Liver (tissue), 9 donors: Measurements from ENCODE around the gene TNFAIP1. TPM values are rescaled to one million over a fixed set of nuclear protein-coding genes. Genes with fewer than 3 reads are reported as not detected.

ENCODE experiments used
- DNase-seq: peaks from one replicate; pipeline ENCODE4 v3.0.0-alpha.2; 2017; ENCODE audit warnings: low spot score
- H3K27ac ChIP-seq, 2 donors: one replicate each; pipeline ENCODE4 v1.7.0; 2013; ENCODE audit warnings: inconsistent platforms in 2 of 2, low read length in 2 of 2, control low read depth in 1 of 2, low read depth in 1 of 2, mild to moderate bottlenecking in 1 of 2
- H3K27me3 ChIP-seq, 4 donors: one replicate each; pipeline versions ENCODE4 v1.6.1 to v1.7.0; 2013; ENCODE audit warnings: low read length in 3 of 4, inconsistent platforms in 1 of 4, mild to moderate bottlenecking in 1 of 4, moderate library complexity in 1 of 4; ENCODE audit not compliant: control insufficient read depth in 4 of 4, insufficient read depth in 4 of 4
- H3K36me3 ChIP-seq, 4 donors: one replicate each; pipeline versions ENCODE4 v1.6.1 to v1.7.0; 2013; ENCODE audit warnings: low read length in 3 of 4, mild to moderate bottlenecking in 3 of 4, low read depth in 1 of 4, moderate library complexity in 1 of 4; ENCODE audit not compliant: control insufficient read depth in 4 of 4, insufficient read depth in 3 of 4
- H3K4me1 ChIP-seq, 4 donors: one replicate each; pipeline versions ENCODE4 v1.6.1 to v1.7.0; 2013; ENCODE audit warnings: low read length in 3 of 4, mild to moderate bottlenecking in 3 of 4, moderate library complexity in 1 of 4; ENCODE audit not compliant: control insufficient read depth in 4 of 4, insufficient read depth in 4 of 4
- H3K4me3 ChIP-seq, 3 donors: one replicate each; pipeline versions ENCODE4 v1.6.1 to v1.7.0; 2013; ENCODE audit warnings: low read length in 3 of 3, control low read depth in 1 of 3, low read depth in 1 of 3, mild to moderate bottlenecking in 1 of 3
- H3K9ac ChIP-seq, 2 donors: one replicate each; pipeline ENCODE4 v1.7.0; 2013; ENCODE audit warnings: low read length in 2 of 2, mild to moderate bottlenecking in 2 of 2, moderate library complexity in 2 of 2, control low read depth in 1 of 2, low read depth in 1 of 2
- H3K9me3 ChIP-seq, 4 donors: one replicate each; pipeline versions ENCODE4 v1.6.1 to v1.7.0; 2013; ENCODE audit warnings: low read length in 3 of 4; ENCODE audit not compliant: control insufficient read depth in 4 of 4
- ATF3 ChIP-seq: IDR thresholded peaks from 2 replicates; pipeline ENCODE4 v1.6.1; 2016; ENCODE audit warnings: antibody characterized with exemption
- CTCF ChIP-seq: fragments of 150-350 bp; IDR thresholded peaks from 2 replicates; pipeline ENCODE4 v1.5.1; 2017; ENCODE audit warnings: improper control_type of control experiment, low read depth, low read length; ENCODE audit not compliant: missing input control
- EGR1 ChIP-seq, 2 donors: IDR thresholded peaks; 2 replicates each; pipeline ENCODE4 v1.6.1; 2016 to 2018; ENCODE audit warnings: antibody characterized with exemption in 2 of 2, low read depth in 2 of 2
- FOXA1 ChIP-seq: IDR thresholded peaks from 2 replicates; pipeline ENCODE4 v1.6.1; 2016; ENCODE audit warnings: antibody characterized with exemption
- FOXA2 ChIP-seq: IDR thresholded peaks from 2 replicates; pipeline ENCODE4 v1.6.1; 2016; ENCODE audit warnings: antibody characterized with exemption
- GABPA ChIP-seq, 2 donors: IDR thresholded peaks in 1 of 2; conservative IDR thresholded peaks in 1 of 2; 2 replicates each; pipeline ENCODE4 v1.6.1; 2016; ENCODE audit warnings: antibody characterized with exemption in 2 of 2, mild to moderate bottlenecking in 1 of 2, moderate library complexity in 1 of 2
- HNF4A ChIP-seq, 2 donors: conservative IDR thresholded peaks; 2 replicates each; pipeline ENCODE4 v1.6.1; 2016; ENCODE audit warnings: antibody characterized with exemption in 2 of 2, mild to moderate bottlenecking in 2 of 2
- HNF4G ChIP-seq: IDR thresholded peaks from 2 replicates; pipeline ENCODE4 v1.6.1; 2016; ENCODE audit warnings: antibody characterized with exemption
- JUND ChIP-seq, 2 donors: IDR thresholded peaks; 2 replicates each; pipeline ENCODE4 v1.6.1; 2016; ENCODE audit warnings: antibody characterized with exemption in 2 of 2
- MAX ChIP-seq: IDR thresholded peaks from 2 replicates; pipeline ENCODE4 v1.6.1; 2016; ENCODE audit warnings: antibody characterized with exemption
- NR2F2 ChIP-seq: IDR thresholded peaks from 2 replicates; pipeline ENCODE4 v1.6.1; 2016; ENCODE audit warnings: antibody characterized with exemption
- RAD21 ChIP-seq, 2 donors: IDR thresholded peaks; 2 replicates each; pipeline ENCODE4 v1.6.1; 2016; ENCODE audit warnings: antibody characterized with exemption in 2 of 2, mild to moderate bottlenecking in 2 of 2
- REST ChIP-seq: IDR thresholded peaks from 2 replicates; pipeline ENCODE4 v1.6.1; 2016; ENCODE audit warnings: antibody characterized with exemption, mild to moderate bottlenecking
- RXRA ChIP-seq, 2 donors: IDR thresholded peaks; 2 replicates each; pipeline ENCODE4 v1.6.1; 2017 to 2018; ENCODE audit warnings: antibody characterized with exemption in 2 of 2, mild to moderate bottlenecking in 1 of 2
- SP1 ChIP-seq: IDR thresholded peaks from 2 replicates; pipeline ENCODE4 v1.6.1; 2018; ENCODE audit warnings: antibody characterized with exemption, mild to moderate bottlenecking
- TAF1 ChIP-seq: conservative IDR thresholded peaks from 2 replicates; pipeline ENCODE4 v1.6.1; 2016; ENCODE audit warnings: antibody characterized with exemption, mild to moderate bottlenecking
- YY1 ChIP-seq: IDR thresholded peaks from 2 replicates; pipeline ENCODE4 v1.6.1; 2016; ENCODE audit warnings: antibody characterized with exemption, mild to moderate bottlenecking
- ZBTB33 ChIP-seq: IDR thresholded peaks from 2 replicates; pipeline ENCODE4 v1.6.1; 2016; ENCODE audit warnings: antibody characterized with exemption
- WGBS: extraction: QIAGEN DNeasy Blood & Tissue Kit; methylation state at CpG from one replicate; pipeline ENCODE4 v1.1.7; 2013; 5-methylcytosine and 5-hydroxymethylcytosine counted together
- polyA plus RNA-seq, 2 donors: library from polyadenylated mRNA; stranded (reverse) in 1 of 2; unstranded in 1 of 2; fragments of 200-250 nt in 1 of 2; fragments of >200 nt in 1 of 2; fragmentation: Nextera tagmentation in 1 of 2; extraction: Ambion mirVana in 1 of 2; gene quantifications; one replicate each; pipeline versions ENCODE4 v1.2.1 to v1.2.3, GENCODE V29; 2013 to 2015
- total RNA-seq, 2 donors: library from RNA; depleted of rRNA; stranded (reverse); fragments of >200 nt; gene quantifications; one replicate each; pipeline ENCODE4 v1.2.3, GENCODE V29; 2014
- donor health status: healthy.
- donor health status: healthy.
- donor health status: healthy.
- donor health status: healthy.
- donor health status: healthy.

Gene TNFAIP1
- total and polyA plus RNA-seq, 4 donors = 11.7 to 31.7 (median 19.6) TPM

GRCh38 chr17:28385406-28385805 is 49.8 kb downstream of the TNFAIP1 start:
- no peaks in the 10 kb centered on the region for H3K9me3 ChIP-seq
- H3K9ac ChIP-seq = no peak overlapping the region
- 86% methylated on average over 8 of the region's 8 CpGs for WGBS
- peak overlapping the region in 1 of 3 donors; percentile 60 for H3K4me3 ChIP-seq
- H3K27ac ChIP-seq = no peak overlapping the region
- no peak for TF ChIP-seq SP1
- no peak for TF ChIP-seq EGR1 (IDR thresholded peaks at IDR 0.05; ENCODE audit: low read depth in 2 of 2)
- no peak for TF ChIP-seq JUND (IDR thresholded peaks at IDR 0.05)
- TF ChIP-seq HNF4G = no peak
- no peak for TF ChIP-seq MAX
- TF ChIP-seq CTCF = no peak
- TF ChIP-seq FOXA2 = no peak
- no peak for TF ChIP-seq ZBTB33
- TF ChIP-seq GABPA (IDR thresholded peaks at IDR 0.05 in 1 of 2, conservative IDR thresholded peaks at IDR 0.05 in 1 of 2) = no peak
- TF ChIP-seq NR2F2 = no peak
- TF ChIP-seq FOXA1 = no peak
- TF ChIP-seq HNF4A (conservative IDR thresholded peaks at IDR 0.05) = no peak
- no peak for TF ChIP-seq YY1
- peaks cover 0 to 17% (median 10%) of the 10 kb centered on the region in 4 donors for H3K4me1 ChIP-seq
- no peaks in the 10 kb centered on the region for H3K27me3 ChIP-seq
- peaks cover 0 to 12% (median 3%) of the 10 kb centered on the region in 4 donors for H3K36me3 ChIP-seq
- no peak for DNase-seq

- H3K36me3 ChIP-seq = peaks cover 0 to 19% (median 4%) of the 10 kb centered on the region in 4 donors
- DNase-seq = no peak
These were observed 50.8 kb downstream of the TNFAIP1 start for GRCh38 chr17:28386391-28386790.

GRCh38 chr17:28388106-28388505 is 52.5 kb downstream of the TNFAIP1 start:
- 98% methylated on average over 11 of the region's 11 CpGs for WGBS
- Histone ChIP-seq H3K4me1 (peaks cover 0 to 3% (median 1%) of the 10 kb centered on the region in 4 donors), H3K4me3 (no peak overlapping the region)
- TF ChIP-seq SP1 = no peak
- no peak for TF ChIP-seq FOXA2
- no peak for TF ChIP-seq RXRA (IDR thresholded peaks at IDR 0.05)
- no peak for TF ChIP-seq FOXA1
- no peak for TF ChIP-seq REST
- no peak for TF ChIP-seq ATF3
- TF ChIP-seq JUND (IDR thresholded peaks at IDR 0.05) = no peak
- TF ChIP-seq YY1 = no peak
- TF ChIP-seq HNF4A (conservative IDR thresholded peaks at IDR 0.05) = no peak
- no peak for TF ChIP-seq RAD21 (IDR thresholded peaks at IDR 0.05)
- no peak for TF ChIP-seq HNF4G
- no peak for TF ChIP-seq TAF1

More at GRCh38 chr17:28386391-28386790, 50.8 kb downstream of the TNFAIP1 start:
- TF ChIP-seq RXRA (IDR thresholded peaks at IDR 0.05) = no peak
- no peak for TF ChIP-seq NR2F2
- TF ChIP-seq JUND (IDR thresholded peaks at IDR 0.05) = no peak
- TF ChIP-seq MAX = no peak
- no peak for TF ChIP-seq EGR1 (IDR thresholded peaks at IDR 0.05; ENCODE audit: low read depth in 2 of 2)
- no peak for TF ChIP-seq YY1
- TF ChIP-seq HNF4G = no peak
- no peak for TF ChIP-seq FOXA1
- H3K27ac ChIP-seq = no peak overlapping the region
- H3K9ac ChIP-seq = no peak overlapping the region
- no peaks in the 10 kb centered on the region for H3K27me3 ChIP-seq
- H3K4me1 ChIP-seq = peaks cover 0 to 9% (median 3%) of the 10 kb centered on the region in 4 donors
- no peak overlapping the region for H3K4me3 ChIP-seq
- H3K9me3 ChIP-seq = no peaks in the 10 kb centered on the region

More at GRCh38 chr17:28388106-28388505, 52.5 kb downstream of the TNFAIP1 start:
- Histone ChIP-seq H3K9ac (no peak overlapping the region), H3K27me3 (no peaks in the 10 kb centered on the region), H3K9me3 (no peaks in the 10 kb centered on the region), H3K27ac (no peak overlapping the region), H3K36me3 (peaks cover 0 to 19% (median 5%) of the 10 kb centered on the region in 4 donors)
- no peak for DNase-seq
